ENCODE data around the gene SLCO2A1. TPM values are rescaled to one million over a fixed set of nuclear protein-coding genes. Genes with fewer than 3 reads are reported as not detected.

SLCO2A1 gene
- total and polyA plus RNA-seq, 2 donors from 2014 or later: 27.2 to 169 TPM

- Histone ChIP-seq H3K27me3 (ENCODE audit: control insufficient read depth, insufficient read depth, low read length) (no peaks in the 10 kb centered on the region), H3K27ac (ENCODE audit: low read depth in 2 of 2, low read length in 2 of 2) (no peak overlapping the region), H3K36me3 (ENCODE audit: control insufficient read depth in 2 of 3, insufficient read depth in 3 of 3, low read length in 3 of 3) (no peaks in the 10 kb centered on the region), H3K9ac (ENCODE audit: low read length in 3 of 3) (no peak overlapping the region), H3K4me3 (ENCODE audit: low read length in 3 of 3) (no peak overlapping the region), H3K9me3 (ENCODE audit: control insufficient read depth in 2 of 3, insufficient read depth in 1 of 3, low read length in 3 of 3) (no peaks in the 10 kb centered on the region), H3K4me1 (ENCODE audit: control insufficient read depth in 2 of 3, insufficient read depth in 2 of 3, low read depth in 1 of 3, low read length in 3 of 3) (no peaks in the 10 kb centered on the region)
- intact Hi-C loops (cut with DNase I): no loop called here
- no peak for FAIRE-seq
- TF ChIP-seq CTCF (IDR thresholded peaks at IDR 0.05; ENCODE audit: borderline replicate concordance, extremely low read depth, insufficient read depth): no peak
- DNase-seq: no peak
Measured at GRCh38 chr3:134008630-134009156, 21.0 kb downstream of the SLCO2A1 start.

GRCh38 chr3:134007819-134008218 lies 21.9 kb downstream of the SLCO2A1 start:
- Histone ChIP-seq H3K4me3 (ENCODE audit: low read length in 3 of 3) (no peak overlapping the region), H3K4me1 (ENCODE audit: control insufficient read depth in 2 of 3, insufficient read depth in 2 of 3, low read depth in 1 of 3, low read length in 3 of 3) (peaks cover 0 to 3% (median 0%) of the 10 kb centered on the region in 3 donors), H3K9me3 (ENCODE audit: control insufficient read depth in 2 of 3, insufficient read depth in 1 of 3, low read length in 3 of 3) (no peaks in the 10 kb centered on the region), H3K27ac (ENCODE audit: low read depth in 2 of 2, low read length in 2 of 2) (no peak overlapping the region), H3K36me3 (ENCODE audit: control insufficient read depth in 2 of 3, insufficient read depth in 3 of 3, low read length in 3 of 3) (no peaks in the 10 kb centered on the region), H3K27me3 (ENCODE audit: control insufficient read depth, insufficient read depth, low read length) (no peaks in the 10 kb centered on the region), H3K9ac (ENCODE audit: low read length in 3 of 3) (no peak overlapping the region)
- no peak for FAIRE-seq
- TF ChIP-seq CTCF (IDR thresholded peaks at IDR 0.05; ENCODE audit: borderline replicate concordance, extremely low read depth, insufficient read depth): no peak
- intact Hi-C loops (cut with DNase I): no loop called here
- DNase-seq: no peak

- Histone ChIP-seq H3K4me1 (ENCODE audit: control insufficient read depth in 2 of 3, insufficient read depth in 2 of 3, low read depth in 1 of 3, low read length in 3 of 3) (peaks cover 0 to 3% (median 0%) of the 10 kb centered on the region in 3 donors), H3K36me3 (ENCODE audit: control insufficient read depth in 2 of 3, insufficient read depth in 3 of 3, low read length in 3 of 3) (no peaks in the 10 kb centered on the region), H3K9me3 (ENCODE audit: control insufficient read depth in 2 of 3, insufficient read depth in 1 of 3, low read length in 3 of 3) (no peaks in the 10 kb centered on the region), H3K27me3 (ENCODE audit: control insufficient read depth, insufficient read depth, low read length) (no peaks in the 10 kb centered on the region), H3K27ac (ENCODE audit: low read depth in 2 of 2, low read length in 2 of 2) (no peak overlapping the region), H3K4me3 (ENCODE audit: low read length in 3 of 3) (no peak overlapping the region), H3K9ac (ENCODE audit: low read length in 3 of 3) (no peak overlapping the region)
- no peak for FAIRE-seq
- DNase-seq: no peak
- no peak for TF ChIP-seq CTCF (IDR thresholded peaks at IDR 0.05; ENCODE audit: borderline replicate concordance, extremely low read depth, insufficient read depth)
- intact Hi-C loops (cut with DNase I): no loop called here
Measured at GRCh38 chr3:134004841-134005240, 24.9 kb downstream of the SLCO2A1 start.

GRCh38 chr3:134003066-134003465 lies 26.7 kb downstream of the SLCO2A1 start:
- no peak for TF ChIP-seq CTCF (IDR thresholded peaks at IDR 0.05; ENCODE audit: borderline replicate concordance, extremely low read depth, insufficient read depth)
- H3K9ac ChIP-seq (ENCODE audit: low read length in 3 of 3): no peak overlapping the region
- H3K27ac ChIP-seq (ENCODE audit: low read depth in 2 of 2, low read length in 2 of 2): no peak overlapping the region
- intact Hi-C loops (cut with DNase I): no loop called here
- H3K27me3 ChIP-seq (ENCODE audit: control insufficient read depth, insufficient read depth, low read length): no peaks in the 10 kb centered on the region
- H3K9me3 ChIP-seq (ENCODE audit: control insufficient read depth in 2 of 3, insufficient read depth in 1 of 3, low read length in 3 of 3): no peaks in the 10 kb centered on the region
- H3K4me1 ChIP-seq (ENCODE audit: control insufficient read depth in 2 of 3, insufficient read depth in 2 of 3, low read depth in 1 of 3, low read length in 3 of 3): peaks cover 0 to 3% (median 0%) of the 10 kb centered on the region in 3 donors
- H3K36me3 ChIP-seq (ENCODE audit: control insufficient read depth in 2 of 3, insufficient read depth in 3 of 3, low read length in 3 of 3): no peaks in the 10 kb centered on the region
- FAIRE-seq (no peak), DNase-seq (no peak)
- H3K4me3 ChIP-seq (ENCODE audit: low read length in 3 of 3): no peak overlapping the region
